ENCODE measurements around the gene P2RX5.
"Not testable (repeated sequence)": the region's sequence is repeated elsewhere in the genome, so short reads cannot be mapped to it uniquely, and the experiment has no call there.

Gene P2RX5, protein sequence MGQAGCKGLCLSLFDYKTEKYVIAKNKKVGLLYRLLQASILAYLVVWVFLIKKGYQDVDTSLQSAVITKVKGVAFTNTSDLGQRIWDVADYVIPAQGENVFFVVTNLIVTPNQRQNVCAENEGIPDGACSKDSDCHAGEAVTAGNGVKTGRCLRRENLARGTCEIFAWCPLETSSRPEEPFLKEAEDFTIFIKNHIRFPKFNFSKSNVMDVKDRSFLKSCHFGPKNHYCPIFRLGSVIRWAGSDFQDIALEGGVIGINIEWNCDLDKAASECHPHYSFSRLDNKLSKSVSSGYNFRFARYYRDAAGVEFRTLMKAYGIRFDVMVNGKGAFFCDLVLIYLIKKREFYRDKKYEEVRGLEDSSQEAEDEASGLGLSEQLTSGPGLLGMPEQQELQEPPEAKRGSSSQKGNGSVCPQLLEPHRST

DNA sequence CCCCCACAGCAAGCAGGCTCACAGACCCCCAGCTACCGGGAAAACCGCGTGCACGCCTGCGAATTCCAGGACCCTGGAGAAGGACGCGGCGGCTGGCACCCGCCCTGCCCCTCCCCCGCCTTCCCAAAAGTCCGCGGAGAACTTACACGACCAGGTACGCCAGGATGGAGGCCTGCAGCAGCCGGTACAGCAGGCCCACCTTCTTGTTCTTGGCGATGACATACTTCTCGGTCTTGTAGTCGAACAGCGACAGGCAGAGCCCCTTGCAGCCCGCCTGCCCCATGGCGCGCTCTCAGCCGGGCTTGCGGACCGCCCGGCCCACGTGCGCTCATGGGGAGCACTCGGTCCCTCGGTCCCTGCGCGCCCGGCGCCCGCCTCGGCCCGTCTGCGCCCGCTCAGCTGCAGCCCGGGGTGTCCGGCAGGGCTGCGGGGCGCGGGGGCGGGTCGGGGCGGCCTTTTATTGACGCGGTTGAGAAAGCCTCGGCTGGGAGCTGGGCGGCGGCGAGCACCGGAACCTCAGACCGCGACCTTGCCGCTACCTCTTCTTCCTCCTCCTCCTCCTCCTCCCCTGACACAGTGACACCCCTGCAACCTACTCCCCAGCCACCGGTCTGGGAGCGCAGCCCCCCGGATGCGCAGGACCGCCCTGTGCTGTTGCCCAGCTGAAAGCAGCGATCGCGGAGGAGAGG is at the start of gene P2RX5:
Gene P2RX5 (minus strand): TSS at position 433 of the 689 bp plus-strand sequence. CDS start 150 bp downstream, at position 283.
- DNase-seq (ENCODE audit: low read depth in 2 of 2) = no peak

DNA sequence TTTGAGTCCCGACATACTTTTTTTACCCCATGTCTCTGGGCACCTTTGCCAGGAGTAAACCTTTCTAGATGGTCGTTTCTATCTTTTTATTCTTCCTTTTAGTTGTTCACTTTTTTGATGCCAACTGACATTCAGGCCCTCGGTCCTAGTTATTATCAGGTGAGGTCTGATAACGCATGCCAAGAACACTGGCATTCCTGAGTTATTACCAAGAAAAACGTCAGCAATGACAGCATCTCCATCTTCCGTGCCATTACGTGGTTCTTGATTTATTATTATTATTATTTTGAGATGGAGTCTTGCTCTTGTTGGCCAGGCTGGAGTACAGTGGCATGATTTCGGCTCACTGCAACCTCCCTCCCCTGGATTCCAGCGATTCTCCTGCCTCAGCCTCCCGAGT is 49.1 kb upstream of the P2RX5 start:
- no peak for DNase-seq (ENCODE audit: low read depth in 2 of 2)

DNA sequence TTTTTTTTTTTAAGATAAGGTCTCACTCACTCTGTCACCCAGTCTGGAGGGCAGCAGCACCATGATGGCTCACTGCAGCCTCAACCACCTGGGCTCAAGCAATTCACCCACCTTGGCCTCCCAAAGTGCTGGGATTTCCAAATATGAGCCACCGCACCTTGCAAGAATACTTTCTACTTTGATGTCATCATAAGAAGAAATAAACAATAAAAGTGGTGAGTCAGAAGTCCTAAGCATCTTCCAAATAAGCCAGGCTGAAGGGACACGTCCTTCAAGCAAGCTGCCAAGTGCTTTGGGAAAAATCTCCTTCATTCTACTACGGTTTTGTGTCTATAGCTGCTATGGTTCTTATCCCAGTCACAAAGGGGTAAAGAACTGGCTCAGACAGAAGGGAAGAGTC is 48.1 kb upstream of the P2RX5 start:
- DNase-seq (ENCODE audit: low read depth in 2 of 2) = no peak

DNA sequence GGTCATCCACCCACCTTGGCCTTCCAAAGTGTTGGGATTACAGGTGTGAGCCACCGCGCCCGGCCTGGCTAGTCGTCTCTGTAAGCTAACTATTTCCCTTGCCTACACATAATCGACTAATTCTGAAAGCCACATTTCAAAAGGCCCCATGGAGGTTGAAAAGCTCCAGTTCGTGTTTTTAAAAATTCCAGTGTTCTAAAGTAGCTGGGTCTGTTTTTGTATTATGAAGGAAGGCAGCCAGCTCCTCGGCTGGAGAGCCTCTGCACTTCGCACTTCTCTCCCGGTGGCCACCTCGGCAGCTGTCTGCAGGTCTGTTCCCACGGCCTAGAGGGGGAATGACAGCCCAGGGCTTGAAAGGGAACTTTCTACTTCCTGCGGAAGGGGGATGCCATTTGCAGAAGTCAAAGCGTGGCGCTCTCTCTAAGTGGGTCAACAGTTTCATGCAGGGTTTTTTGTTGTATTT is 44.7 kb upstream of the P2RX5 start:
- no peak for DNase-seq (ENCODE audit: low read depth in 2 of 2)

DNA sequence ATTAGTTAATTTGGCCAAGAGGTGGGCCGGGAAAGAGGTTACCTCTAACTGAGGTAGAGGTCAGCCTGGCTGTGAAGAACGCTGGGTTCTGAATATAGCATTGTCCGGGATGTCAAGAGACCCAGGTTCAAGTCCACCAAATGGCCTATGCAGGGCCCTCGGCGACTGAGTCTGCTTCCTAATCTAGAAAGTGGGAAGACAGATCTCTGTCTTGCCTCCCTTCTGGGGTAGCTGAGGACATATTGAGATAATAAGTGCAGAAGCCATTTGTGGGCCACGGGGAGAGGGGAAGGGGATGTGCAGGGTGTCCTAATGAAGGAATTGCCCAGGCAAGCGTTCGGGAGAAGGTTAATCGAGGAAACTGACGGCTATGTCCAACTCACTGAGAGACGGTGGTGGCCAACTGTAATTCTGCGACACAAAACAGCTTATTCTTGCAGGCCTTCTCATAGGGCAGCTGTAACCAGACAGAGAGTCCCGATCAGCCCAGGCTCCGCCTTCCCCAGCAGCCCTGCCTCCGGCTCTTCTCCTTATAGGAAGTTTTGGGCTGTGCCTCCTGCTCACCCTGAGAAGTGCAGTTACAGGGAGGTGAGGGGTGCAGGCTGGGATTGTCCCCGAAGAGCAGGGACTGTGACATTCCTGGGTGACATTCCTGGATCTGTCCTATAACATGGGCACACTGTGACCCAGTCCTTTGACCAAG is 43.6 kb upstream of the P2RX5 start:
- DNase-seq (ENCODE audit: low read depth in 2 of 2) = no peak

DNA sequence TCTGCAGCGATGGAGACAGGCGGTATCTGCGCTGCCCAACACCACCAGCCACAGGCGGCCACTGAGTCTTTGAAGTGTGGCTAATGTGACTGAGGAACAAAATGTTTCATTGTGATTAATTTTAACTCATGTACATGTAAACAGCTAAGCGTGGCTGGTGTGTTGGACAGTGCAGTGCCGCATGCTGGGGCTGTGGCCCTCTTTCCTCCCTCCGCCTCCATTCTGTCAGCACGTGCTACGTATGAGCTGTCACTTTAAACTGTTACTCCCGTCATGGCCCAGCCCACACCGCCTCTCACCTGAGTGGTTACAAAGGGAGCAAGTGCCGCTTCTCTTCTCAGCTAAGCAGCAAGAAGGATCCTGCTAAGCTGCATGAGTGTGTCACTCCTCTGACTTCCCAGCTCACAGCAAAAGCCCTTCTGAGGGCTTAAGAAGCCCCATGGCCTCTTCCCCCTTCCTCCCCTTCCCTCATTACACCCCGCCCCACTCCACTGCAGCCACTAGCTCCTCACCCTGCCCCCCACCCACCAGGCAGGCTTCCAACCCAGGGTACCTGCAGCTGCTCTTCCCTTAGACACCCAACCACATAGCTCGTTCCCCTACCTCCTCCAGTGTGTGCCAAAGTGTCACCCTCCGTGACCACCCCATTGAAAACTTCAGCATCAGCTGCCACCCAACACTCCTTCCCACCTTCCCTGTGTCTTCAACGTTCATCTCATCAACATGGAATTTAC is 42.8 kb upstream of the P2RX5 start:
- peak; percentile 26 to 49 for DNase-seq (ENCODE audit: low read depth in 2 of 2)

DNA sequence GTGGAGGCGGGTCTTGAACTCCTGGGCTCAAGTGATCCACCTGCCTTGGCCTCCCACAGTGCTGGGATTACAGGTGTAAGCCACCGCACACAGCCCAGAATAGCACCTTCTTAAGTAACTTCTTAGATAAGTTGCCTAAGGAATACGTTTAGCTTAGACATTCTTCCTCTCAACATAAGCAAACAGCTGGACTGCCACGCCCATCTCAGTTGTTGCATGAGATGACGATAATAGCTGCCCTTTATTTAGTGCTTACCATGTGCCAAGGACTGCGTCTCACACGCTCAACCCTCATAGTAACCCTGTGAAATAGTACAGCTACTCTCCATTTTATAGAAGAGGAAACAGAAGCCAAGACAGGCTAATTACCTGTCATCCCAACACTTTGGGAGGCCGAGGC is 39.6 kb upstream of the P2RX5 start:
- no peak for DNase-seq (ENCODE audit: low read depth in 2 of 2)

DNA sequence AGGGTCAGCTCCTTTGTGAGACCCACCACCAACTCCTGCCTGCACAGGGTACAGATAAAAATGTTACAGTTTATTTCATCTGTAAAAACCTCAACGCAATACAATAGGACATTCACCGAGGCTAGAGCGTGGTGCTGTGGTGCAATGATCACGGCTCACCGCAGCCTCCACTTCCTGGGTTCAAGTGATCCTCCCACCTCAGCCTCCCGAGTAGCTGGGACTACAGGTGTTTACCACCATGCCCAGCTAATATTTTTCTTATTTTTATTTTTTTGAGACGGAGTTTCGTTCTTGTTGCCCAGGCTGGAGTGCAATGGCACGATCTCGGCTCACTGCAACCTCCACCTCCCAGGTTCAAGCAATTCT is 38.9 kb upstream of the P2RX5 start:
- DNase-seq (ENCODE audit: low read depth in 2 of 2) = not testable (repeated sequence)

DNA sequence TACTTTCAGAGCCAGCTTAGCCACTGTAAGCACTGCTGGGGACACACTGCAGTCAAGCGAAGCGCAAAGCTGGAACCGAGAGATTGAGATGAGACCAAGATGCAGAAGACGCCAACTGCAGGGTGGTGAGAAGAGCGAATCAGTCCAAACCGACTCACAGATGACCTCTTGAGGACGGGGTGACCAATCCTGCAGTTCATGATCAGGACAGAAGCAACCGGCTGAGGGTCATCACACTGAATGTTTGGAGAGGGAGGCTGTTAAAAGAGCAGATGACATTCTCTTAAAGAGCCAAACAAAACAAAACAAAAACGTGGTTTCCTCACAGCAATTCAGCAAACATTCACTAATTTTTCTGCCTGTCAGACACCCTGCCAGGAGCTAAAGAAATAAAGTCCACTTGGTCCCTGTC is 36.3 kb upstream of the P2RX5 start:
- no peak for DNase-seq (ENCODE audit: low read depth in 2 of 2)

DNA sequence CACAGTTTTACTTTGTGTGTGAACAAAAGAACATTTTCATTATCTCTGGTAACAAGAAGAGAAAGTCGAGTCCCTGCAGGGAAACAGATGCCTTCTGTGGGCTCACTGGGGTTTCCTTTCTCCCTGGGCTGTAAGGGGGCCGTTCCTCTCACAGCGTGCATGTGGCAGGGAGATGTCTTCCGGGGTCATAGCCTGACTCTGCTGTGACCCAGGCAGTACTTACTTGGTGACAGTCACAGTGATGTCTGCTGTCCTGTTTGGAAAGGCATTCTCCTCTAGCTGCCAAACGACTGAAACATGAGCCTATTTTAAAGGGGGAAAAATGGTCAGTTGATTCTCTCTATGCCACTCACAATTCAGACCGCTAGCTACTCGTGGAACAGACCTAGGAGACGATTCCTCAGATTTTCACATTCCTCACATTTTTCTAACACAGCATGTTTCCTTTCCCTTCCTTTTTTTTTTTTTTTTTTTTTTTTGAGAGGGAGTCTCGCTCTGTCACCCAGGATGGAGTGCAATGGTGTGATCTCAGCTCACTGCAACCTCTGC is 35.0 kb upstream of the P2RX5 start:
- DNase-seq (ENCODE audit: low read depth in 2 of 2) = no peak

DNA sequence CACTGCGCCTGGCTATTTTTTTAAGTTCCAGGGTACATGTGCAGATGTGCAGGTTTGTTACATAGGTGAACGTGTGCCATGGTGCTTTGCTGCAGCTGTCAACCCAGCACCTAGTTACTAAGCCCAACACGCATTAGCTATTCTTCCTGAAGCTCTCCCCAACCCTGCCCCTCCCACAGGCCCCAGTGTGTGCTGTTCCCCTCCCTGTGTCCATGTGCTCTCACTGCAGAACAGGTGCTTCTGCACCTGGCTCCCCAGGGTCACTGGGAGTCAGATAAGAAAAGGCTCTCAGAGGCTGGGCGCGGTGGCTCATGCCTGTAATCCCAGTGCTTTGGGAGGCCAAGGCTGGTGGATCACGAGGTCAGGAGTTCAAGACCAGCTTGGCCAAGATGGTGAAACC is 33.9 kb upstream of the P2RX5 start:
- no peak for DNase-seq (ENCODE audit: low read depth in 2 of 2)

DNA sequence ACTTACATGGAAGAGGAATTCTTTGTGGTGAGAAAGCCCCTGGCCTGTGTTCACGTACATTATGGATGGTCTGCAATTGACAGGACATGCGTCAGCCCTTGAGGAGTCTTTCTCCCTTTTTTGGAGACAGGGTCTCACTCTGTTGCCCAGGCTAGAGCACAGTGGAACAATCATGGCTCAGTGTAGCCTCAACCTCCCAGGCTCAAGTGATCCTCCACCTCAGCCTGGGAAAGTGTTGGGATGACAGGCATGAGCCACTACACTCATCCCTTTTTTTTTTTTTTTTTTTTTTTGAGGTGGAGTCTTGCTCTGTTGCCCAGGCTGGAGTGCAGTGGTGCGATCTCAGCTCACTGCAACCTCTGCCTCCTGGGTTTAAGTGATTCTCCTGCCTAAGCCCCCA is 32.1 kb upstream of the P2RX5 start:
- DNase-seq (ENCODE audit: low read depth in 2 of 2) = not testable (repeated sequence)

DNA sequence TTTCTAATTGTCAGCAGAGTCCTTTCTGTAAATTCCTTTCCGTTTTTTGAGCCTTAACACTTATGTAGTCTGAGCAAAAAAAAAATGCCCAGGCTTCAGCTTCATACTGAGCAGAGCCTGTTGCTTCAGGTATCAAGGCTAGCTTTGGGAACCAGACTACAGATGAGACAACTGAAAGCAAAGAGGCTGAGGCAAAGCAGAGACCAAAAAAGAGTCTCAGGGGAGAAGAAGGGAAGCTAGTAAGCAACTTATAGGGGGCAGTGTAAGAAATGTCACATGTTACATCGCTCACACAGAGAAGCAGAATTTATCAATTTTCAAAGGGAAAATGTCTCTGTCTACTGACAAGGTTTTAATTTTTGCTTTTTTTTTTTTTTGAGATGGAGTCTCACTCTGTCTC is 31.1 kb upstream of the P2RX5 start:
- no peak for DNase-seq (ENCODE audit: low read depth in 2 of 2)

DNA sequence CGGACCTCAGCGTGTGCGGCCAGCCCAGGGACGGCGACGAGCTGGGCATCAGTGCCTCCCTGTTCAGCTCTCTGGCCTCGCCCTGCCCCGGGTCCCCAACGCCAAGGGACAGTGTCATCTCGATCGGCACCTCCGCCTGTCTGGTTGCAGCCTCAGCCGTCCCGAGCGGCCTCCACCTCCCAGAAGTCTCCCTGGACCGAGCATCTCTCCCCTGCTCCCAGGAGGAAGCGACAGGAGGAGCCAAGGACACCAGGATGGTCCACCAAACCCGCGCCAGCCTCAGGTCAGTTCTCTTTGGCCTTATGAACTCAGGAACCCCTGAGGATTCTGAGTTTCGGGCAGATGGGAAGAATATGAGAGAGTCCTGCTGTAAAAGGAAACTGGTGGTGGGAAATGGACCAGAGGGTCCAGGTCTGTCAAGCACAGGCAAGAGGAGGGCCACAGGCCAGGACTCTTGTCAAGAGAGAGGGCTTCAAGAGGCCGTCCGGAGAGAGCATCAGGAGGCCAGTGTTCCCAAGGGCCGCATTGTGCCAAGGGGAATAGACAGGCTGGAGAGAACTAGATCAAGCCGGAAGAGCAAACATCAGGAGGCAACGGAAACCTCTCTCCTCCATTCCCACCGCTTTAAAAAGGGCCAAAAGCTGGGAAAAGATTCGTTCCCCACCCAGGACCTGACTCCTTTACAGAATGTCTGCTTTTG is 28.6 kb upstream of the P2RX5 start:
- DNase-seq (ENCODE audit: low read depth in 2 of 2) = no peak

DNA sequence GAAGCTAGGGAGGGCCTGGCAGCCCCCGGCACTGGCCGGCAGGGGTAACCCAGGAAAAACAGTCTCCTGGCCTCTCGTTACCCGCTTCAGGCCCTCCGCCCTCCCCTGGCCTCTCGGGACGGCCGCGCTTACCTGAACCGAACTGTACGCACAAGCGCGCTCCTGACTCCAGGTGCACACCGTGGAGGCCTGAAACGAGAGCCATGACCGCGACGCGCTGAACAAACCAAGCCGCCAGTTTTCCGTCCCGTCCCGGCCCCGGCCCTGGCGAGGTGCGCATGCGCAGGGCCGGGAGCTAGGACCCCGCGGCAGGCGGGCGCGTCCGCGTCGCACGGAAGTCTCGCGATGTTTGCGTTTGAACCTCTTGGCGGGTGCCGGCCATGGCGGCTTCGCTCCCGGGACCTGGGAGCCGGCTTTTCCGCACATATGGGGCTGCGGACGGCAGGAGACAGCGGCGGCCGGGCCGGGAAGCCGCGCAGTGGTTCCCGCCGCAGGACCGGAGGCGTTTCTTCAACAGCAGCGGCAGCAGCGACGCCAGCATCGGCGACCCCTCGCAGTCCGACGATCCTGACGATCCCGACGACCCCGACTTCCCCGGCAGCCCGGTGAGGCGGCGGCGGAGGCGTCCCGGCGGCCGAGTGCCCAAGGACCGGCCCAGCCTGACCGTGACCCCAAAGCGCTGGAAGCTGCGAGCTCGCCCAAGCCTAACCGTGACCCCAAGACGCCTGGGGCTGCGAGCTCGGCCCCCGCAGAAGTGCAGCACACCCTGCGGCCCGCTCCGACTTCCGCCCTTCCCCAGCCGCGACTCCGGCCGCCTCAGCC is 27.8 kb upstream of the P2RX5 start, which contains the start of gene HASPIN:
Gene HASPIN (plus strand): TSS at position 348 of the 822 bp plus-strand sequence. CDS start 33 bp downstream, at position 381.
- peak; percentile 81 to 82 for DNase-seq (ENCODE audit: low read depth in 2 of 2)

DNA sequence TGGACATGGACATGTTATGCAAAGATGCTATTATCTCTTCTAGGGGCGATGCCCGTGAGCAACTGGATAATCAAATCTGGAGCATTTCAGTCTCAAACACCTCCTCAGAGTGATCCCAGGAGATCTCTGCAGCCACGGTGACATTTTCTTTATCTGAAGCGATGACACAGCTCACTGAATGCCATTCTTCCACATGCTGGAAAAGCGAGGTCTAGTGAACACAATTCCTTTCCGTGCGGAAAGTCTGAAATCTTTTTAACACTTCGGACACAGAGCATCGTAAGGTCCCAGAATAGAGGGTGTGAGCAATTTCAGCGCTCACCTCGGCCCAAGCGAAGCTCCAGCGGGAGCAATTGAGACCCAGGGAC is 27.2 kb upstream of the P2RX5 start:
- no peak for DNase-seq (ENCODE audit: low read depth in 2 of 2)

DNA sequence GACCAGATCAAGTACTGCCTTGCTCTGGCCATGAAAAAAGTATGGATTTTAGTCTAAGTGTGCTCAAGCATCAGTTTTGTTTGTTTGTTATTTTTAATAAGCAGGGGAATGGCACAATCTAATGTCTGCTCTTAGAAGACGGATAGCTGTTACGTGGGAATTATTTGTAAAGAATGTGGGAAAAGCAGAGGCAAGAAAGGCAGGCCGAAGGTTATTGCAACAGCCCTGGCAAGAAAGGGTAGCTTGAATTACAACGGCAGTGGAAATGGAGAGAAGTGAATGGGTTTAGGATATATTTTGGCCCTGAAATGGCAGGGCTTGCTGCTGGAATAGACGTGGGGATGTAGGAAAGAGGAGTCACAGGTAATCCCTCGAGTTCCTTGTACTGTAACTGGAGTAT is 26.8 kb upstream of the P2RX5 start:
- DNase-seq (ENCODE audit: low read depth in 2 of 2) = no peak

DNA sequence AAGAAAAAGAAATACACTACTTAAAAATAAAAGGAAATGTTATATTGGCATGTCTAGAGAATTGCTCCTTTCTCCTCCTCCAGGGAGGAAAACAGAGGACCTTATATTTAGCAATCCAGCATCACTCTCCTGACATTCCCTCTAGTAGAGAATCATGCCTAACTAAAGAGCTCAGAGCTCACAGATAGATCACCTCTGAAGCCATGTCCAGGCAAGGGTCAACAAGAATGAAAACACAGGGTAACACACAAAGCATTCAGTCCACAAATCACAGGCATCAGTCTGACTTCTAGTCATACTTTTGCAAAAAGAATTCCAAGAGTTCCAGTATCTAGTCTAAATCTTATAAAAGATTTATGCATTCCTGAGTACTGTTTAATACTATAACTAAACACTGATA is 23.3 kb upstream of the P2RX5 start:
- no peak for DNase-seq (ENCODE audit: low read depth in 2 of 2)

DNA sequence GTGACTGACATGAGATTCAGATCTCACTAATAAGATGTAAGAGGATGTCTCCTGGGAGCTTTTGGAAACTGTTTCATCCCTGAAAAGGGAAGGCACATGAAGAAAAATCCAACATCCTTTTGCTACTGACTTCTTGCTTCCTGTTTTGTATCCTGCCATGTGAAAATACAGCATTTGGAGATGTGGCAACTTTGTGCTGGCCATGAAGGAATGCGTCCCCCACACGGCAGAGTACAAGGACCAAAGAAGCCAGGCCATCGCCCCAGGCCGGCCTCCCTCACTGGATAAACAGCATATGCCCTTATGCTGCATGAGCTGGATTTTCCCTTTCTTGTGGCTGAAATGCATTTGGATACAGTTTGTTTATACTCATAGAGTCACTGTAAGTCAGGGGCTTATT is 22.2 kb upstream of the P2RX5 start:
- no peak for DNase-seq (ENCODE audit: low read depth in 2 of 2)

DNA sequence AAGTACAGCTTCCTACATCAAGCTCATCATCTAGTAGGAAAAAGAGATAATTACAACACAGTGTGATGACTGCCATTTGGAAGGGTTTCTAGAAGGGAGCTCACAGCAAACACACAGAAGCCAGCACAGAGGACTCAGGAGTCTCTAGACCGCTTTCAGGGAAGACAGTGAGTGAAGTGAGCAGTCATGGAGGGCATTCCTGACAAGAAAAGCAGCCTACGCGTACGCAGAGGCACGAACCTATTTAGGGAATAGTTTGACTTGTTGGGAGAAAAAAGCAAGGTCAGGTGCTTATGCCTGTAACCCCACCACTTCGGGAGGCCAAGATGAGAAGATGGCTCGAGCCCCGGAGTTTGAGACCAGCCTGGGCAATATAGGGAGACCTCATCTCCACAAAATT is 19.3 kb upstream of the P2RX5 start:
- DNase-seq (ENCODE audit: low read depth in 2 of 2) = no peak
